Measurements from ENCODE around the gene HOXA4. TPM values are rescaled to one million over a fixed set of nuclear protein-coding genes. Genes with fewer than 3 reads are reported as not detected.

HOXA4 gene
- total RNA-seq, 1 donor from 2014 or later, result 0.40 TPM

GRCh38 chr7:27145914-27146412 is 15.4 kb upstream of the HOXA4 start:
- no peaks in the 10 kb centered on the region for H3K36me3 Mint-ChIP-seq (ENCODE audit: low read depth)
- no peak overlapping the region for H3K4me3 Mint-ChIP-seq
- DNase-seq (no peak), ATAC-seq (ENCODE audit: low read depth) (no peak)
- no peaks in the 10 kb centered on the region for H3K9me3 Mint-ChIP-seq
- peaks cover 50% of the 10 kb centered on the region for H3K27me3 Mint-ChIP-seq
- no peak for TF ChIP-seq CTCF (IDR thresholded peaks at IDR 0.05)
- intact Hi-C loops (cut with micrococcal nuclease), result no loop called here
- no peak overlapping the region for H3K27ac Mint-ChIP-seq
- ChIA-PET CTCF (no interaction called here), POLR2A (no interaction called here)
- peaks cover 25% of the 10 kb centered on the region for H3K4me1 Mint-ChIP-seq

GRCh38 chr7:27145165-27145913 is 14.8 kb upstream of the HOXA4 start:
- DNase-seq, result no peak

GRCh38 chr7:27144781-27145164 is 14.2 kb upstream of the HOXA4 start:
- ChIA-PET POLR2A (no interaction called here), CTCF (interaction anchor here (1.4 kb wide), 1 partner anchor 287 kb away, joined by 3 read pairs; no protein-coding TSS in a partner anchor)
- H3K27ac Mint-ChIP-seq, result no peak overlapping the region
- H3K9me3 Mint-ChIP-seq, result no peaks in the 10 kb centered on the region
- peaks cover 19% of the 10 kb centered on the region for H3K4me1 Mint-ChIP-seq
- no peak overlapping the region for H3K4me3 Mint-ChIP-seq
- H3K36me3 Mint-ChIP-seq (ENCODE audit: low read depth), result no peaks in the 10 kb centered on the region
- ATAC-seq (ENCODE audit: low read depth) (no peak), DNase-seq (no peak)
- TF ChIP-seq CTCF (IDR thresholded peaks at IDR 0.05), result no peak
- intact Hi-C loops (cut with micrococcal nuclease), result no loop called here
- H3K27me3 Mint-ChIP-seq, result peaks cover 53% of the 10 kb centered on the region

More at GRCh38 chr7:27145165-27145913, 14.8 kb upstream of the HOXA4 start:
- H3K27ac Mint-ChIP-seq, result no peak overlapping the region
- H3K27me3 Mint-ChIP-seq, result peaks cover 52% of the 10 kb centered on the region
- ChIA-PET CTCF (no interaction called here), POLR2A (no interaction called here)
- intact Hi-C loops (cut with micrococcal nuclease), result no loop called here
- no peaks in the 10 kb centered on the region for H3K36me3 Mint-ChIP-seq (ENCODE audit: low read depth)
- H3K4me3 Mint-ChIP-seq, result no peak overlapping the region
- TF ChIP-seq CTCF (IDR thresholded peaks at IDR 0.05), result no peak
- no peak for ATAC-seq (ENCODE audit: low read depth)
- H3K4me1 Mint-ChIP-seq, result peaks cover 20% of the 10 kb centered on the region
- H3K9me3 Mint-ChIP-seq, result no peaks in the 10 kb centered on the region

GRCh38 chr7:27143950-27144780 is 13.6 kb upstream of the HOXA4 start:
- ATAC-seq (ENCODE audit: low read depth) (no peak), DNase-seq (no peak)
- TF ChIP-seq CTCF (IDR thresholded peaks at IDR 0.05), result no peak
- POLR2A ChIA-PET, result interaction anchor here (0.9 kb wide), 1 partner anchor 288 kb away, joined by 3 read pairs; no protein-coding TSS in a partner anchor
- Mint-ChIP-seq H3K36me3 (ENCODE audit: low read depth) (no peaks in the 10 kb centered on the region), H3K4me3 (no peak overlapping the region), H3K27ac (no peak overlapping the region), H3K9me3 (no peaks in the 10 kb centered on the region), H3K4me1 (peaks cover 19% of the 10 kb centered on the region), H3K27me3 (peaks cover 49% of the 10 kb centered on the region)
- intact Hi-C loops (cut with micrococcal nuclease), result no loop called here
- CTCF ChIA-PET, result interaction anchor here (1.4 kb wide), 1 partner anchor 287 kb away, joined by 3 read pairs; no protein-coding TSS in a partner anchor

Measured in activated B cell treated with CpG ODN at 0.5 μM for 24 hours (primary cell).